Neural cell (in vitro differentiated cells): Measurements from ENCODE around the gene USP34. TPM values are rescaled to one million over a fixed set of nuclear protein-coding genes. Genes with fewer than 3 reads are reported as not detected.

Source experiments
- H2AFZ ChIP-seq: fragments of 200-600, 300-800 bp; sonication (generic), shearing (Covaris generic); 2 replicates; pipeline ENCODE4 v1.6.0; 2014; ENCODE audit warnings: low read depth, mild to moderate bottlenecking, antibody characterized with exemption, low read length, moderate library complexity
- H3F3A ChIP-seq: fragments of 200-600 bp; shearing (Covaris generic); 2 replicates; pipeline ENCODE4 v1.6.1; 2016; ENCODE audit warnings: mild to moderate bottlenecking, moderate library complexity, mixed read lengths, antibody characterized with exemption, low read length; ENCODE audit not compliant: insufficient read depth, poor library complexity, severe bottlenecking
- H3K27ac ChIP-seq: fragments of 200-600, 300-800 bp; sonication (generic), shearing (Covaris generic); 2 replicates; pipeline ENCODE4 v1.5.1; 2014; ENCODE audit warnings: mild to moderate bottlenecking, low read length, moderate library complexity
- H3K27me3 ChIP-seq: fragments of 300-800, 200-600 bp; sonication (generic), shearing (Covaris generic); 2 replicates; pipeline ENCODE4 v1.6.0; 2014; ENCODE audit warnings: mild to moderate bottlenecking, low read depth, low read length, moderate library complexity; ENCODE audit not compliant: insufficient read depth
- H3K36me3 ChIP-seq: fragments of 300-800, 200-600 bp; sonication (generic), shearing (Covaris generic); 2 replicates; pipeline ENCODE4 v1.5.1; 2014; ENCODE audit warnings: mild to moderate bottlenecking, antibody characterized with exemption, low read length, moderate library complexity; ENCODE audit not compliant: insufficient read depth
- H3K4me2 ChIP-seq: fragments of 300-800, 200-600 bp; sonication (generic), shearing (Covaris generic); 2 replicates; pipeline ENCODE4 v1.6.0; 2014; ENCODE audit warnings: mild to moderate bottlenecking, low read length
- H3K4me3 ChIP-seq: fragments of 300-800, 200-600 bp; sonication (generic), shearing (Covaris generic); 2 replicates; pipeline ENCODE4 v1.5.1; 2014; ENCODE audit warnings: mild to moderate bottlenecking, low read length, moderate library complexity
- H3K79me2 ChIP-seq: fragments of 200-600 bp; shearing (Covaris generic); replicated peaks from 2 replicates; pipeline ENCODE4 v1.6.0; 2014; ENCODE audit warnings: mild to moderate bottlenecking, low read length, moderate library complexity; ENCODE audit not compliant: insufficient read depth
- H3K9ac ChIP-seq: fragments of 300-800, 200-600 bp; sonication (generic), shearing (Covaris generic); 2 replicates; pipeline ENCODE4 v1.6.1; 2016; ENCODE audit warnings: mild to moderate bottlenecking, low read length, mixed read lengths
- H3K9me2 ChIP-seq: fragments of 200-600 bp; shearing (Covaris generic); 2 replicates; pipeline ENCODE4 v1.6.1; 2016; ENCODE audit warnings: mild to moderate bottlenecking, low read length, mixed read lengths; ENCODE audit not compliant: insufficient read depth
- H3K9me3 ChIP-seq: fragments of 200-600, 300-800 bp; sonication (generic), shearing (Covaris generic); 2 replicates; pipeline ENCODE4 v1.6.1; 2016; ENCODE audit warnings: mild to moderate bottlenecking, mixed run types, low read length, moderate library complexity, mixed read lengths
- H4K20me1 ChIP-seq: fragments of 200-600 bp; shearing (Covaris generic); 2 replicates; pipeline ENCODE4 v1.6.1; 2016; ENCODE audit warnings: mild to moderate bottlenecking, mixed run types; ENCODE audit not compliant: insufficient read depth
- CTCF ChIP-seq: fragments of 450-650 bp; IDR thresholded peaks from 2 replicates; pipeline ENCODE4 v1.5.1; 2014; ENCODE audit warnings: antibody characterized with exemption, mild to moderate bottlenecking, moderate library complexity; ENCODE audit not compliant: poor library complexity, severe bottlenecking
- EP300 ChIP-seq: fragments of 450-650 bp; conservative IDR thresholded peaks from 2 replicates; pipeline ENCODE4 v1.6.1; 2014; ENCODE audit warnings: antibody characterized with exemption, mild to moderate bottlenecking, moderate library complexity; ENCODE audit not compliant: poor library complexity, severe bottlenecking
- EZH2 ChIP-seq: fragments of 200-600, 300-800 bp; shearing (Covaris generic), sonication (generic); IDR thresholded peaks from 2 replicates; pipeline ENCODE4 v1.6.1; 2014; ENCODE audit warnings: antibody characterized with exemption, low read length, borderline replicate concordance, mild to moderate bottlenecking; ENCODE audit not compliant: insufficient read depth, poor library complexity, severe bottlenecking
- MXI1 ChIP-seq: fragments of 450-650 bp; conservative IDR thresholded peaks from 2 replicates; pipeline ENCODE4 v1.6.1; 2014; ENCODE audit warnings: antibody characterized with exemption, mild to moderate bottlenecking; ENCODE audit not compliant: poor library complexity, severe bottlenecking
- POLR2AphosphoS5 ChIP-seq: IDR thresholded peaks from 2 replicates; pipeline ENCODE4 v1.6.1; 2012
- RAD21 ChIP-seq: fragments of 450-650 bp; conservative IDR thresholded peaks from 2 replicates; pipeline ENCODE4 v1.6.1; 2014; ENCODE audit warnings: antibody characterized with exemption, mild to moderate bottlenecking, moderate library complexity
- REST ChIP-seq: IDR thresholded peaks from 2 replicates; pipeline ENCODE4 v1.6.1; 2012; ENCODE audit warnings: borderline replicate concordance
- SMC3 ChIP-seq: fragments of 450-650 bp; conservative IDR thresholded peaks from 2 replicates; pipeline ENCODE4 v1.6.1; 2014; ENCODE audit warnings: antibody characterized with exemption, mild to moderate bottlenecking, moderate library complexity; ENCODE audit not compliant: poor library complexity
- TAF1 ChIP-seq: IDR thresholded peaks from 2 replicates; pipeline ENCODE4 v1.6.1; 2012; ENCODE audit warnings: low read depth
- polyA plus RNA-seq: library from polyadenylated mRNA; depleted of rRNA; stranded (reverse); fragments of >200 nt; gene quantifications from 2 replicates; pipeline ENCODE4 v1.2.3, GENCODE V29; 2014

The USP34 gene
- polyA plus RNA-seq, 1 donor from 2014 or later, result 87.9 TPM

- Histone ChIP-seq H3K79me2 (peaks cover 60% of the 10 kb centered on the region), H3K9me3 (no peaks in the 10 kb centered on the region), H3K4me3 (no peak overlapping the region), H3F3A (no peaks in the 10 kb centered on the region), H4K20me1 (no peaks in the 10 kb centered on the region), H3K9ac (no peak overlapping the region), H2AFZ (no peak overlapping the region), H3K9me2 (no peaks in the 10 kb centered on the region), H3K27ac (no peak overlapping the region), H3K27me3 (no peaks in the 10 kb centered on the region), H3K36me3 (no peaks in the 10 kb centered on the region), H3K4me2 (no peak overlapping the region)
- TF ChIP-seq RAD21, result no peak
- no peak for TF ChIP-seq EP300
- TF ChIP-seq SMC3, result no peak
- no peak for TF ChIP-seq REST
- TF ChIP-seq MXI1, result no peak
- no peak for TF ChIP-seq CTCF
- TF ChIP-seq EZH2, result no peak
- TF ChIP-seq TAF1, result no peak
- no peak for TF ChIP-seq POLR2AphosphoS5
Observed at GRCh38 chr2:61431345-61431744, 39.5 kb downstream of the USP34 start.

DNA sequence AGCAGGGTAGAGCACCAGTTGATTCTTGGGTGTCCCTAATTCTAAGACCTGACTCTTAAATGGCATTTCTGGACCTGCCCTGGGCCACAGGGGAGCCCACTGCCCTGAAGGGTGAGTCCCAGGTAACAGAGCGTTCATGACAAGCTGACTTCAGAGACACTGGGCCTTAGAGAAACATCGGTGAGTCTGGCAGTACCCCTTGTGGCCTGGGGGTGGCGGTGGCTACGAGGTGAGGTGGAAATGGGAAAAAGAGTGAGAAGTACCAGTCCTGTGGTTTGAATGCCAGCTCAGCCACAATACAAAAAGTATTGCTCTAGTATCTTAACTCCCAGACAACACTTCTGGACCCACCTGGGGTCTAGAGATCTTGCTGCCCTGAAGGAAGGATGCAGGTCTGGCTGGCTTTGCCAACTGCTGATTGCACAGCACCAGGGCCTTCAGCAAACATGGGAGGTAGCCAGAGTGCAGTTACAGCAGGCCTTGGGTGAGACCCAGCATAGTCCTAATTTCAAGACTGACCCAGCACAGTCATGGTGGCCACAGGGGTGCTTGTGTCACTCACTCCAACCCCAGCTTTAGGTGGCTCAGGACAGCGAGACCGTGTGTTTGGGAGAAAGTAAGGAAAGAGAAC lies 44.5 kb downstream of the USP34 start:
- no peaks in the 10 kb centered on the region for H3K36me3 ChIP-seq
- no peak overlapping the region for H3K27ac ChIP-seq
- H3K9ac ChIP-seq, result no peak overlapping the region
- no peaks in the 10 kb centered on the region for H3F3A ChIP-seq
- peaks cover 56% of the 10 kb centered on the region for H3K79me2 ChIP-seq
- no peaks in the 10 kb centered on the region for H3K9me2 ChIP-seq
- no peak overlapping the region for H3K4me2 ChIP-seq
- H4K20me1 ChIP-seq, result no peaks in the 10 kb centered on the region
- H3K9me3 ChIP-seq, result no peaks in the 10 kb centered on the region
- H2AFZ ChIP-seq, result no peak overlapping the region
- H3K27me3 ChIP-seq, result no peaks in the 10 kb centered on the region
- TF ChIP-seq CTCF (peak; percentile 25), EZH2 (no peak)
- no peak overlapping the region for H3K4me3 ChIP-seq
